Activated naive CD8-positive, alpha-beta T cell treated with anti-CD3 and anti-CD28 coated beads for 36 hours (primary cell): ENCODE measurements around the gene KLHL30. TPM values are rescaled to one million over a fixed set of nuclear protein-coding genes. Genes with fewer than 3 reads are reported as not detected.

Experiments used
- DNase-seq: peaks from one replicate; pipeline ENCODE4 v3.0.0; 2021
- H3K27ac Mint-ChIP-seq: one replicate; pipeline ENCODE4 v1.8.0; 2022; ENCODE audit warnings: mild to moderate bottlenecking, moderate library complexity, mixed read lengths
- H3K27me3 Mint-ChIP-seq: one replicate; pipeline ENCODE4 v1.8.0; 2022; ENCODE audit warnings: mild to moderate bottlenecking, mixed read lengths
- H3K36me3 Mint-ChIP-seq: one replicate; pipeline ENCODE4 v1.8.0; 2021; ENCODE audit warnings: mild to moderate bottlenecking, mixed read lengths
- H3K4me1 Mint-ChIP-seq: one replicate; pipeline ENCODE4 v1.8.0; 2021; ENCODE audit warnings: mixed read lengths
- H3K4me3 Mint-ChIP-seq: one replicate; pipeline ENCODE4 v1.8.0; 2022; ENCODE audit warnings: mild to moderate bottlenecking, moderate library complexity, mixed read lengths
- H3K9me3 Mint-ChIP-seq: one replicate; pipeline ENCODE4 v1.8.0; 2022; ENCODE audit warnings: mixed read lengths
- total RNA-seq, 2 experiments: library from RNA; stranded (reverse); gene quantifications; one replicate each; pipeline ENCODE4 v1.2.3, GENCODE V29; 2021

Gene KLHL30
- total RNA-seq, 2 experiments from 2014 or later, result not detected

- H3K27me3 Mint-ChIP-seq, result no peaks in the 10 kb centered on the region
- DNase-seq, result no peak
- H3K9me3 Mint-ChIP-seq, result no peaks in the 10 kb centered on the region
- no peak overlapping the region for H3K4me3 Mint-ChIP-seq
- H3K36me3 Mint-ChIP-seq, result no peaks in the 10 kb centered on the region
- no peaks in the 10 kb centered on the region for H3K4me1 Mint-ChIP-seq
- no peak overlapping the region for H3K27ac Mint-ChIP-seq
Observed at GRCh38 chr2:238123218-238123971, 15.1 kb upstream of the KLHL30 start.

DNA sequence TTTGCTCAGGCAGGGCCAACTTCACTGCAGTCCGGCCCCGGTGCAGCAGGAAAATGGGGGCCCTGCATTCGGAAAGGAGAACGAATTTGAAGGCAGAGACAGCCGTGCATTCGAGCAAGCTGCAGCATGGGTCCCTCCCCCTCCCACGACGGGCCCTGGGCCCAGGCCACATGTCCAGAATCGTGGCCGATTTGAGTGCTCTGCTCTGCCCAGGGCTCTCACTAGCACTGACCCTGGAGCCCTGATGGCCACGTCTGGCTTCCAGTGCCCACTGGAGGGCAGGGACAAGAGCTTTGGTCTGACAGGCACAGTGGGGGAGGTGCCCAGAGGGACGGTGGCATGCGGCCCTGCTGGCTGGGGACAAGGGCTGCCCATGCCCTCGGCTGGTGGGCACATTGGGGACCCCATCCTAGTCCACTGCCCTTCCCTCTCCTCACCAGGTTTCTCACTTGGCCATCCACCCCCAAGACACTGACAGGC, 14.4 kb upstream of the KLHL30 start:
- Mint-ChIP-seq H3K27me3 (no peaks in the 10 kb centered on the region), H3K4me1 (no peaks in the 10 kb centered on the region), H3K4me3 (no peak overlapping the region), H3K36me3 (no peaks in the 10 kb centered on the region), H3K27ac (no peak overlapping the region), H3K9me3 (no peaks in the 10 kb centered on the region)
- no peak for DNase-seq

DNA sequence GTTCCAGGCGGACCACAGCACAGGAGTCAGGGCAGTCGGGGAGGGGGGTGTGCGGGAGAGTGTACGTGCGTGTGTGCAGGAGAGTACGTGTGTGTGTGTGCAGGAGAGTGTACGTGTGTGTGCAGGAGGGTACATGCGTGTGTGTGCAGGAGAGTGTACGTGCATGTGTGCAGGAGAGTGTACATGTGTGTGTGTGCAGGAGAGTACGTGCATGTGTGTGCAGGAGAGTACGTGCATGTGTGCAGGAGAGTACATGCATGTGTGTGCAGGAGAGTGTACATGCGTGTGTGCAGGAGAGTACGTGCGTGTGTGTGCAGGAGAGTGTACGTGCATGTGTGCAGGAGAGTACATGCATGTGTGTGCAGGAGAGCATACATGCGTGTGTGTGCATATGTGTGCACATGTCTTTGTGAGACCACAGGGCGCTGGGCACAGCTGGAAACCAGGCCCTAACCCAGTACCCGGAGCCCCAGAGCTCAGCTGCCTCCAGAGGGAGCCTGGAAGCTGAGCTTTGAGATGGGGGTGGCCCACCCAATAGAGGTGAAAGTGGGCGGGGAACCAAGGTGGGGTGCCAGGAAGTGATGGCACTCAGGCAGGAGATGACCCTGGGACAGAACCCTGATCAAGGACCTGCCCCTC, 13.9 kb upstream of the KLHL30 start:
- Mint-ChIP-seq H3K36me3 (no peaks in the 10 kb centered on the region), H3K4me3 (no peak overlapping the region), H3K9me3 (no peaks in the 10 kb centered on the region), H3K27me3 (no peaks in the 10 kb centered on the region), H3K4me1 (no peaks in the 10 kb centered on the region), H3K27ac (no peak overlapping the region)
- DNase-seq, result no peak

GRCh38 chr2:238125127-238125885, 13.2 kb upstream of the KLHL30 start:
- H3K4me1 Mint-ChIP-seq, result no peaks in the 10 kb centered on the region

DNA sequence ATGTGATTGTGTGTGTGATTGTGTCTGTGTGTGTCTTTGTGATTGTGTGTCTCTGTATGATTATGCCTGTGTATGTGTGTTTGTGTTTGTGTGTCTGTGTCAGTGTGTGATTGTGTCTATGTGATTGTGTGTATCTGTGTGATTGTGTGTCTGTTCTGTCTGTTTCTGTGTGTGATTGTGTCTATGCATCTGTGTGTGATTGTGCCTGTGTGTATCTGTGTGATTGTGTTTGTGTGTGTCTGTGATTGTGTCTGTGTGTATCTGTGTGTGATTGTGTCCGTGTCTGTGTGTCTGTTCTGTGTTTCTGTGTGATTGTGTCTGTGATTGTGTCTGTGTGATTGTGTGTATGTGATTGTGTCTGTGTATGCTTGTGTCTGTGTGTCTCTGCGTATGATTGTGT, 12.1 kb upstream of the KLHL30 start:
- Mint-ChIP-seq H3K4me1 (no peaks in the 10 kb centered on the region), H3K4me3 (no peak overlapping the region), H3K36me3 (no peaks in the 10 kb centered on the region), H3K27me3 (no peaks in the 10 kb centered on the region), H3K27ac (no peak overlapping the region), H3K9me3 (no peaks in the 10 kb centered on the region)
- DNase-seq, result no peak

More at GRCh38 chr2:238125127-238125885, 13.2 kb upstream of the KLHL30 start:
- H3K4me3 Mint-ChIP-seq, result no peak overlapping the region
- no peak for DNase-seq
- no peaks in the 10 kb centered on the region for H3K36me3 Mint-ChIP-seq
- H3K27ac Mint-ChIP-seq, result no peak overlapping the region
- no peaks in the 10 kb centered on the region for H3K27me3 Mint-ChIP-seq
- H3K9me3 Mint-ChIP-seq, result no peaks in the 10 kb centered on the region

- Mint-ChIP-seq H3K4me3 (no peak overlapping the region), H3K27me3 (no peaks in the 10 kb centered on the region), H3K4me1 (no peaks in the 10 kb centered on the region), H3K9me3 (no peaks in the 10 kb centered on the region), H3K36me3 (no peaks in the 10 kb centered on the region), H3K27ac (no peak overlapping the region)
- no peak for DNase-seq
Observed at GRCh38 chr2:238126775-238127164, 11.7 kb upstream of the KLHL30 start.

DNA sequence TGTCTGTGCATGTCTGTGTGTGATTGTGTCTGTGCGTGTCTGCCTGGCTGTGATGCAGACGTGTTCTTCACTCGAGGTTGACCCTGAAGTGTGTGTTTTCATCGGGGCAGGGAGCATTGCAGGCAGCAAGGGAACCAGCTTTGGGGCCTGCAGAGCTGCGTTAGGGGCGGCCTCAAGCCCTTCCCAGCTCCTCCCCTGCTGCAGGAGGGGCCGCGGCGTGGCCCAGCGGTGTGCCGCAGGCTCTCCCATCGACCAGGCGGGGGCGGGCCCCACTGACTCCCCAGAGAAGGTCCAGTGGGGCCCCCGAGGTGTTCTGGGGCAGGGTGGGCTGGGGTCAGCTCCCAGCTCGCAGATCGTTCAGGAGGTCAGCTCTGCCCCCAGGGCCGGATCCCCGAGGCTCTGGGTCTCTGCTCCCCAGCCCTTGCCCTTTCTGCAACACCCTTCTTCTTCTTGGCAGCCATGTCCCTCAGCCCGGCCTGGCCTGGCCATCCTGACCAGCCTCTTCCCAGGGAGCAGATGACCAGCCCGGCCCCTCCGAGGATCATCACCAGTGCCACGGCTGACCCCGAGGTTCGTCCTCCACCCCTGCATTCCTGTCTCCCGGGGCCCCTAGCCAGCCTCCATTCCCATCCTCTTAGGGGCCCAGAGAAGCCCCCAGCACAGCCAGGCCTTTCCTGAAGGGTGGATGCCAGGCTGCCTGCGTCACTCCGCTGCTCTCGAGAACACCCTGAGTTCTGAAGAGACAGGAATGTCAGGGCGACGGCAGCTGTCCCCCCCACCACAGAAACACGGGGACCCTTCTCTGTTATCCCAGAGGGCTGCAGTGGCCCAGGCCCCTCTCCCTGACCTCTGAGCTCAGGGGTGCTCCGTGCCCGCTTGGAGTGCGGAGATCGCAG, 11.1 kb upstream of the KLHL30 start:
- H3K27me3 Mint-ChIP-seq, result no peaks in the 10 kb centered on the region
- no peaks in the 10 kb centered on the region for H3K4me1 Mint-ChIP-seq
- no peak for DNase-seq
- H3K4me3 Mint-ChIP-seq, result no peak overlapping the region
- H3K27ac Mint-ChIP-seq, result no peak overlapping the region
- H3K36me3 Mint-ChIP-seq, result no peaks in the 10 kb centered on the region
- no peaks in the 10 kb centered on the region for H3K9me3 Mint-ChIP-seq

- no peaks in the 10 kb centered on the region for H3K9me3 Mint-ChIP-seq
- H3K27me3 Mint-ChIP-seq, result no peaks in the 10 kb centered on the region
- H3K27ac Mint-ChIP-seq, result no peak overlapping the region
Observed at GRCh38 chr2:238128061-238128440, 10.4 kb upstream of the KLHL30 start.

DNA sequence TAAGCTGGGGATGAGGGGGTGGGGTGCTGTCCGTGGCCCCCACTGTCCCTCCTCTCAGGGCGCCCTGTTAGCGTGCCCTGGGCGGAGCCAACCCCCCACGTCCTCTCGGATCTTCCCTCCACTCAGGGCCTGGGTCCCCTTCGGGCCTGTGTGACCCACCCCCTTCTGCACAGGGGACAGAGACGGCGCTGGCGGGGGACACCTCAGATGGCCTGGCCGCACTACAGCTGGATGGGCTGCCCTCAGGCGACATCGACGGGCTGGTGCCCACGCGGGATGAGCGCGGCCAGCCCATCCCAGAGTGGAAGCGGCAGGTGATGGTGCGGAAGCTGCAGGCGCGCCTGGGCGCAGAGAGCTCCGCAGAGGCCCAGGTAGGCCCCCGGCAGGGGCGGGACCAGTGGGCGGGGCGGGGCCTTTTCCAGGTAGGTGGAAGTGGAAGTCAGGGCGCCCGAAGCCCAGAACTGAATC, 9.9 kb upstream of the KLHL30 start:
- no peaks in the 10 kb centered on the region for H3K36me3 Mint-ChIP-seq
- H3K27ac Mint-ChIP-seq, result no peak overlapping the region
- no peaks in the 10 kb centered on the region for H3K27me3 Mint-ChIP-seq
- no peaks in the 10 kb centered on the region for H3K4me1 Mint-ChIP-seq
- no peak overlapping the region for H3K4me3 Mint-ChIP-seq
- no peaks in the 10 kb centered on the region for H3K9me3 Mint-ChIP-seq
- no peak for DNase-seq

More at GRCh38 chr2:238128061-238128440, 10.4 kb upstream of the KLHL30 start:
- Mint-ChIP-seq H3K36me3 (no peaks in the 10 kb centered on the region), H3K4me3 (no peak overlapping the region), H3K4me1 (no peaks in the 10 kb centered on the region)
- DNase-seq, result no peak

- Mint-ChIP-seq H3K4me1 (no peaks in the 10 kb centered on the region), H3K27ac (no peak overlapping the region), H3K4me3 (no peak overlapping the region), H3K9me3 (no peaks in the 10 kb centered on the region), H3K36me3 (no peaks in the 10 kb centered on the region), H3K27me3 (no peaks in the 10 kb centered on the region)
- no peak for DNase-seq
Observed at GRCh38 chr2:238129166-238130010, 9.1 kb upstream of the KLHL30 start.

DNA sequence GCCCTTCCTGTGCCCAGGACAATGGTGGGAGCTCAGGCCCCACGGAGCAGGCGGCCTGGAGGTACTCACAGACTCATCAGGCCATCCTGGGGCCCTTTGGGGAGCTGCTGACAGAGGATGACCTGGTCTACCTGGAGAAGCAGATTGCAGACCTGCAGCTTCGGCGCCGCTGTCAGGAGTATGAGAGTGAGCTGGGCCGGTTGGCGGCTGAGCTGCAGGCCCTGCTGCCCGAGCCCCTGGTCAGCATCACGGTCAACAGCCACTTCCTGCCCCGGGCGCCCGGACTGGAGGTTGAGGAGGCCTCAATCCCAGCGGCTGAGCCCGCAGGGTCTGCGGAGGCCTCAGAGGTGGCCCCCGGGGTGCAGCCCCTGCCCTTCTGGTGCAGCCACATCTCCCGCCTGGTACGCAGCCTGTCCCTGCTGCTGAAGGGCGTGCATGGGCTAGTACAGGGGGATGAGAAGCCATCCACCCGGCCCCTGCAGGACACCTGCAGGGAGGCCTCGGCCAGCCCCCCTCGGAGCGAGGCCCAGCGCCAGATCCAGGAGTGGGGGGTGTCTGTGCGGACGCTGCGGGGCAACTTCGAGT, 8.3 kb upstream of the KLHL30 start:
- Mint-ChIP-seq H3K36me3 (no peaks in the 10 kb centered on the region), H3K27ac (no peak overlapping the region), H3K4me3 (no peak overlapping the region), H3K9me3 (no peaks in the 10 kb centered on the region), H3K27me3 (no peaks in the 10 kb centered on the region), H3K4me1 (no peaks in the 10 kb centered on the region)
- DNase-seq, result no peak

DNA sequence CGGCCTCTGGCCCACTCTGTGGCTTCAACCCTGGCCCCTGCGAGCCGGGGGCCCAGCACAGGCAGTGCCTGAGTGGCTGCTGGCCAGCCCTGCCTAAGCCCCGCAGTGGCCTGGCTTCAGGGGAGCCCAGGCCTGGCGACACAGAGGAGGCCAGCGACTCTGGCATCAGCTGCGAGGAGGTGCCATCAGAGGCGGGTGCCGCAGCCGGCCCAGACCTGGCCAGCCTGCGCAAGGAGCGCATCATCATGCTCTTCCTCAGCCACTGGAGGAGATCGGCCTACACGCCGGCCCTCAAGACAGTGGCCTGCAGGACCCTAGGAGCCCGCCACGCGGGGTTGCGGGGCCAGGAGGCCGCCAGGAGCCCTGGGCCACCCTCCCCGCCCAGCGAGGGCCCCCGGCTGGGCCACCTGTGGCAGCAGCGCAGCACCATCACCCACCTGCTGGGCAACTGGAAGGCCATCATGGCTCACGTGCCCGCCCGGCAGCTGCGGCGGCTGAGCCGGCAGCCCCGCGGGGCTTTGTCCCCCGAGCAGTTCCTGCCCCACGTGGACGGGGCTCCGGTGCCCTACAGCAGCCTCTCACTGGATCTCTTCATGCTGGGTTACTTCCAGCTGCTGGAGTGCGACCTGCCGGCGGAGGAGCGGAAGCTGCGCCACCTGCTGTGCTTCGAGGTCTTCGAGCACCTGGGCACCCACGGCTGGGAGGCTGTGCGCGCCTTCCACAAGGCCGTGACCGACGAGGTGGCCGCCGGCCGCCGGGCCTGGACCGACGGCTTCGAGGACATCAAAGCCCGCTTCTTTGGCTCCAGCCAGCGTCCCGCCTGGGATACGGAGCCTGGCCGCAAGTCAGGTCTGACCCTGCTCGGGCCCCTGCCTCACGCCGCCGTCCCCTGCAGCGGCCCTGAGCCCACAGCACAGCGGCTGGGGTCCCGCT, 7.5 kb upstream of the KLHL30 start:
- no peaks in the 10 kb centered on the region for H3K9me3 Mint-ChIP-seq
- no peak for DNase-seq
- H3K4me1 Mint-ChIP-seq, result no peaks in the 10 kb centered on the region
- no peak overlapping the region for H3K27ac Mint-ChIP-seq
- no peaks in the 10 kb centered on the region for H3K27me3 Mint-ChIP-seq
- H3K36me3 Mint-ChIP-seq, result no peaks in the 10 kb centered on the region
- H3K4me3 Mint-ChIP-seq, result no peak overlapping the region
